NOMO-1 (cell line): Measurements from ENCODE around the gene COL19A1.
A peak's percentile ranks its signal among the peaks of the same experiment; 100 is the strongest.

Experiments
- DNase-seq, 2 experiments: peaks; one replicate each; lab custom pipeline; 2025; ENCODE audit not compliant: unreplicated experiment in 2 of 2; lab: John Stamatoyannopoulos, UW

The COL19A1 gene

DNA sequence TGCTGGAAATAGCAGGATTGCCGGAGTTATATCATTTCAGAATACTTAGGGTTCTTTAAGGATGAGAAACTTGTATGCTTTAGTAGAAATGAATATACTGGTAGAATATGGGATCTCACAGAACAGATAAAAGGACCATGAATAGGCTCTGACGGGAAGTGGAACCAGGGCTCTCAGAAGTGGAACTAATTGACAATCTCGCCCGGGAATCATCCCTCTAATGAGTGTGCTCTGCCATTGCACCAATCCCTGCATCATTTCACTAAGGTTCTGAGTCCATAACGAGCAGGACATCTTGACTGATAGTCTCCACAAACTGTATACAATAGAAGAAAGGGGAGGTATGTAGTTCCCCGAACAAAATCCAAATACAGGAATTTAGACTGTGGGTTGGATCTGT is 286.4 kb downstream of the COL19A1 start:
- no peak for DNase-seq

DNA sequence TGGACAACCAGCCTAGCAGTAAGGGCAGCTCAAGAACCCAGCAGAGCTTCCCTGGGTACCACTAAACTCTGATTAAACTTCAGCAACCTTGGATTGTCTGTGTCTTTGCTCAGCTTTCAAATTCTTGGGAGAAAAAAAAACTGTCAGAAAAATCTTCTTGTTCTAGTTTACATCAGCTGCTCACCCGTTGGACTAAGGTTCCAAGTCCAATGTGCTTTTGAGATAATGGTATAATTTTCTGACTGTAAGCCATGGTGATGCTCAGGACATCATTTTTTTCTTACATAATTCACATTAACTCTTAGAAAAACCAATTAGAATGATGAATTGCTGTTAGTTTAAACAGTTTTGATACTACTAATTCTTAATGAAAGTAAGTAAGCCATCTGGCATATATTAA is 290.7 kb downstream of the COL19A1 start:
- no peak for DNase-seq

GRCh38 chr6:70160276-70160675 is 293.9 kb downstream of the COL19A1 start:
- DNase-seq = no peak

- DNase-seq = no peak
Measured at GRCh38 chr6:70162972-70163371, 296.6 kb downstream of the COL19A1 start.

- DNase-seq = no peak
Measured at GRCh38 chr6:70163795-70164194, 297.4 kb downstream of the COL19A1 start.

- DNase-seq = no peak
Measured at GRCh38 chr6:70164556-70164955, 298.2 kb downstream of the COL19A1 start.

DNA sequence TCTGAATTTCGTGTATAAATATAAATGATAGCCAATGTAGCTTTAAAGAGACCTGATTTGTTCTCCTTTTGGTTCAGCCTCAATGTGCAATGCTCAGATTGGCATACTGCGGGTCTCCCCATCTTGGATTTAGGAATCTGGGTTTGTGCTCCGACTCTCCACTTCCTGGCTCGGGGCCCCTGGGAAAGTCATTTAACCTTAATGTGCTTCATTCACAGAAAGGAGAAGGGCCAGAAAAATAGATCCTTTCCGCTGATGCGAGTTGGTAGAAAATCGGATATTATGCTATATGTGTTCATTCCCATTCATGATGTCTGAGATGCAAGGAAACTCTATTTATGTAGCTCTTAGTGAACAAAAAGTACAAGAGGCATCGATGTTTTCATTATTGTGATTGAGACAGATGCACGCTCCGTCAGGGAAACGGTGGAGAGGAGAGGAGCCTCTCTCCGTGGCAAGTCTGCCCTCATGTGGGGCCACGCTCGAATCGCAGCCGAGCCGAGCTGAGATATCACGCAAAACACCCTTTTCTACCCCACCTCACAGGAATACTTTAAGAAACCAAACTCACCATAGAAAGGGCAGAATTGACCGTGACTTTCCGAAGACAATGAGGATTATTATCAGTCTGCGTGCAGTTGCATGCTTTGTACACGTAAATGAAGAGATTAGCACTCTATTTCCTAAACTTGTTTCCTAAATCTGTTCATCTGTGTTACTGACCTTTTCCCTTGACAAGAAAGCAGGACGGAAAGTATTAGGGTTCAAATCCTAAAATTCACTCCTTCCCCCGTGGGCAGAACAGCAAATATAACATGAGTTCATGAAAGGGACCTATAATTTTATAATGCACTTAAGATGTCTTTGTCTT is 300.0 kb downstream of the COL19A1 start:
- DNase-seq = peak in 1 of 2 experiments; percentile 22

GRCh38 chr6:70168681-70169377 is 302.5 kb downstream of the COL19A1 start:
- DNase-seq = no peak

- DNase-seq = no peak
Measured at GRCh38 chr6:70171236-70171635, 304.9 kb downstream of the COL19A1 start.

DNA sequence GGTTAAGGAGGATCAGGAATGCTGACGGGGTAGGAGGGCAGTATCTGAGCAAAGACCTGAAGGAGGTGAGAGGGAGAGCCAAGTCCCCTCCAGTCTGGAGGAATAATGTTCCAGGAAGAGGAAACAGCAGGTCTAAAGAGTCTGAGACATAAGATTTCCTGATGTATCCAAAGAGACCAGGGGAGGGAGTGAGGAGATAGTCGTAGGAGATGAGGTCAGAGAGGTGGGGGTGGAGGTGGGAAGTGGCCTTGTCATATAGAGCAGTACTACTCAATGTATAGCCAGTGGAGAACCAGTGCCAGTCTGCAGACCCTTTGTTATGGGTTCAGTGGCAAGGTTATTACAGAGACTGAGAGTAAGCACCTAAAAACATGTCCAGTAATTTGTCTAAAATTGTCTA is 305.9 kb downstream of the COL19A1 start:
- DNase-seq = no peak

DNA sequence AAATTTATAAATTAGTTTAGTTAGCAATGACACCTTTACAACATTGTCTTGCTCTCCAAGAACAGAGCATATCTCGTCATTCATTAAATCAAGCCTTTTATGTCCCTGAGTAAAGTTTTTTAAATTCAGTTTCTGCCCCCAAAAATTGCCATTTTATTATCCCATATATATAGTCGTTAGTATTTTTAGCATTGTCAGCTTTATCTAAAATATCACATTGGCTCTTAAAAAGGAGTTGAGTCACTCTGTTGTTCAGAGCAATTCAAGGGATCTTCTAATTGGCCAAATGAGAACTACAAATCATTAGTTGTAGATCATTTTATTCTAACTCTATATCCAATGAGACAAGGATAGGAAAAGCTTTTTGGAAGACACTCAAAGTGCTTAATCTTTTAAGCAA is 309.4 kb downstream of the COL19A1 start:
- DNase-seq = no peak

DNA sequence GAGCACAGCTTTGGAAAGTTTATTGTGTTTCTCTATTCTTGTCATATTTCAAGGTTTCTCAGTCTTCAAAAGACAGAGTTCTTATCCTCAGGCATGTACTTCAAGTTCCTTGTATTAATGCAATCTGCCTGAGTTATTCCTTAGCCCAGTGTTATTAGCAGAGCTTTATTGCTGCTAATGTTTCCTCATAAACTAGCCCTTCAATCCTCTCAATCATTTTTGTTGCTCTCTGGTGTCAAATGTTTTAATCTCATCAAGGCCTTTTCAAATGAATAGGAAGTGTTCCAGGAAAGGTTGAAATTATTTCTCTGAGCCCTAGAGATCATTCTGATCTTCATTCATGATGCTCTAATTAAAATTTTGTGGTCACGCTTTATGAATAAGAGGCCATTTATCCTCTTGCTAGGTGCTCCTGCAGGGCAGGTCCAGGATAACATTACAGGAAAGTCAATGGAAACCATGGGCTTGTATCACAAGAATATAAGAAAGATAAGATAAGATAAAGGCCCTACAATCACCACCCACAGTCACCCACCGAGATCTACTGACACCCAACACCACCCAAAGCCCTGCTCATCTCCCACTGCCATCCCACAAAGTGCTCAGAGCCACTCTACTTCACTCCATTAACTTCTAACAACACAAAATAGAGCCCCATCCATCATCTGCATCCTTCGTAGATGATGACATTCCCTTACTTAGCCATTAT is 310.6 kb downstream of the COL19A1 start:
- DNase-seq = no peak

DNA sequence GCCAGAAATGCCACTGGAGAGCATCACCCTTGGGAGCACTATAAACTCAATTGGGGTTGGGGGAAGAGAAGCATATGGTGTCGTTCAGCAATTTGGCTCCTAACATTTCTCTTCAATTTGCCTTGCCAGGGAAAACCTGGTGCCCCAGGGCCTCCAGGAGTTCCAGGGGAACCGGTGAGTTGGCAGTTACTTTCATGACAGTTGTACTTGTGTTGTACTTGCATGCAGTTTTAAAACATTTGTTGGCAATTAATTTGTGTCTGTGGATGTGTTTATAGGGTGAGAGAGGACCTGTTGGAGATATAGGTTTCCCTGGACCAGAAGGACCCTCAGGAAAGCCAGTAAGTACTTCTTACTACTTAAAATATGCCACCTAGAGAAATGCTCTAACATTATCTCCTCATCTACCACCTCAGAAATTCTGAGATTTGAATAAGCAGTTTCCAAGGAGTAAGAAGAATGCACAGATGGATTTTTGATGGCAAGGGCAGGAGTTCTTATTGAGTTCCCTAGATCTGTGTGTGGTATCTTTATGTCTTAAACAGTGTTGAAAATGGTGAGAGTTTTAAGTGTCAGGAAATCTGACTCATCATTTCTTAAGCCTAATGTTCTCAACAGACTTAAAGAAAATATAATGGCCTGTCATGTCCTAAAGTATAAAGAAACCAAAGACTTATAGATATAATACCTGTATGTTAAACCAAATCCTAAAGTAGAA is 314.0 kb downstream of the COL19A1 start:
- DNase-seq = no peak

DNA sequence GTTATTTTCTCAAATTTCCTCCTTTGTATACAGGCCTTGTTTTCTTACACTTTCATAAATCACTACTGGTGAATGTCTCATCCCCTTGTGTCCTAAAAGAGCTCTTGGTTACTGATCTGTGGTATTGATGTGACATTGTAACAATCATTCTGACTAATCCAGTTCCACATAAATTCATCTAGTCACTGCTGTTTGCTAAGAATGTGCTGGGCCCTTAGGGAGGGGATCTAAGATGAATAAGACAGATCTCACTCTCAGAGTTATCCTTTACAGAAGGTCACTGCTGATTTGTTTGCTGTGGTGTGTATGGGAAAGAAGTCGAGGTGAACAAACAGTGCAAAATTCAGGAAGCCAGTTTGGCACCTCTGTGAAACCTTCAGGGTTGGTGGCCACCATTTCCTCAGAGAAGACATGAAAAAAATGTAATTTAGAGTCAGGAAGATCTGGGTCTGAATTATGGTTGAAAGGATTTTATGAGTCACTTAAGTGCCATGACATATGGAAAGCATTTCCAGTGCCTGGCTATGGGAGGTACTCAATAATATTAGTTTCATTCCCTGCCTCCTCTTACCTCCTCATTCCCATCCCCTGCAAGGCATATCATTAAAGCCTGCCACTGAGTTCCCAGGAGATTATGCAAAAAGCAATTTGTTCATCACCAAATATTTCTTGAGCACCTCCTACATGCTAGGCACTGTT is 314.7 kb downstream of the COL19A1 start:
- no peak for DNase-seq

- no peak for DNase-seq
Measured at GRCh38 chr6:70183538-70183937, 317.2 kb downstream of the COL19A1 start.

- no peak for DNase-seq
Measured at GRCh38 chr6:70184723-70185122, 318.4 kb downstream of the COL19A1 start.

DNA sequence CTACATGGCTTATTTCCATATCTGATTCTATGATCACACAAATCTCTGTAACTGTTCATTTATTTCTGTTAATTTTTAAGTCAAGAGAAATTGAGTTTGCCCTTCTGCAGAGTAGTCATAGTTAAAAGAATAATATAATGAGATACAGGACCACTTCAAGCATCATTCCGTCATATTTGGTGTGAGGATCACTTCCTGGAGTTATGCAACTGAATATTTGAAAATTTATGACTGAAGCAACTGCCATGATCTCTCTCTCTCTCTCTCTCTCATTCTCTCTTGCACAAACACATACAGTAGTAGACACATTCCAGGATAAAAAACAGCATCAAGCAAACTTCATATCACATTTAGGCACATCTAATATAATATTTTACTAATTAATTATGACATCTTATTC is 320.1 kb downstream of the COL19A1 start:
- DNase-seq = no peak

DNA sequence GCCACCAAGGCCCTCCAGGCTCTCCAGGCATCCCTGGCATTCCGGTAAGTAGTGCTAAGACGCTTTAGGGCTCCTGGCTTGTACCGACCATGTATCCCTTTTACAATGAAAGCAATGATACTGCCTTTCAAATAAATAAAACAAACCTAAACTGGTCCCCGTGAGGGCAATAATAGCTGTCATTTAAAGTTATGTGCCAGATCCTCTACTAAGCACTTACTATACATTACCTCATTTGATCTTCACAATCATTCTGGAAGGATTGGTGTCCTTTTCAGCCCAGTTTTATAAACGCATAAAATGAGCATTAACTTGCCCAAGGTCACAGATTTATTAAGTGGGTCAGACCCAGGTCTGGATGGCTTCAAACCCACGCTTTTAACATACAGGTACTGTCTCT is 321.8 kb downstream of the COL19A1 start:
- DNase-seq = no peak

- DNase-seq = no peak
Measured at GRCh38 chr6:70194421-70194820, 328.1 kb downstream of the COL19A1 start.

GRCh38 chr6:70196531-70196930 is 330.2 kb downstream of the COL19A1 start:
- DNase-seq = no peak
